Embryonic facial prominence (tissue), 1 donor: ENCODE measurements around the gene TNXB.
"Not testable (repeated sequence)": the region's sequence is repeated elsewhere in the genome, so short reads cannot be mapped to it uniquely, and the experiment has no call there.

Experiments
- DNase-seq: peaks from one replicate; pipeline ENCODE4 v3.0.0-alpha.2; 2016; ENCODE audit errors: extremely low spot score

Gene TNXB

GRCh38 chr6:32064706-32065105 is 44.4 kb downstream of the TNXB start:
- DNase-seq = no peak

GRCh38 chr6:32060966-32061655 is 48.0 kb downstream of the TNXB start:
- no peak for DNase-seq

- no peak for DNase-seq
Measured at GRCh38 chr6:32058511-32058963, 50.6 kb downstream of the TNXB start.

GRCh38 chr6:32057966-32058365 is 51.2 kb downstream of the TNXB start:
- DNase-seq = no peak

GRCh38 chr6:32056254-32056653 is 52.9 kb downstream of the TNXB start:
- DNase-seq = no peak

GRCh38 chr6:32055756-32056155 is 53.4 kb downstream of the TNXB start:
- not testable (repeated sequence) for DNase-seq

GRCh38 chr6:32053314-32053713 is 55.8 kb downstream of the TNXB start:
- not testable (repeated sequence) for DNase-seq

GRCh38 chr6:32052626-32053025 is 56.5 kb downstream of the TNXB start:
- DNase-seq = not testable (repeated sequence)

GRCh38 chr6:32050562-32050961 is 58.6 kb downstream of the TNXB start:
- no peak for DNase-seq

GRCh38 chr6:32049736-32050135 is 59.4 kb downstream of the TNXB start:
- DNase-seq = not testable (repeated sequence)

- DNase-seq = not testable (repeated sequence)
Measured at GRCh38 chr6:32049149-32049548, 60.0 kb downstream of the TNXB start.

GRCh38 chr6:32047855-32048766 is 61.0 kb downstream of the TNXB start:
- DNase-seq = no peak

- DNase-seq = no peak
Measured at GRCh38 chr6:32047539-32047854, 61.6 kb downstream of the TNXB start.

- no peak for DNase-seq
Measured at GRCh38 chr6:32047084-32047478, 62.1 kb downstream of the TNXB start.

GRCh38 chr6:32046450-32047083 is 62.6 kb downstream of the TNXB start:
- no peak for DNase-seq

- DNase-seq = no peak
Measured at GRCh38 chr6:32045811-32046449, 63.2 kb downstream of the TNXB start.

- not testable (repeated sequence) for DNase-seq
Measured at GRCh38 chr6:32044916-32045315, 64.2 kb downstream of the TNXB start.

GRCh38 chr6:32043589-32044380 is 65.4 kb downstream of the TNXB start:
- DNase-seq = not testable (repeated sequence)

GRCh38 chr6:32042276-32042675 is 66.9 kb downstream of the TNXB start:
- DNase-seq = not testable (repeated sequence)

GRCh38 chr6:32041385-32041784 is 67.8 kb downstream of the TNXB start:
- not testable (repeated sequence) for DNase-seq

GRCh38 chr6:32041050-32041321 is 68.2 kb downstream of the TNXB start:
- DNase-seq = not testable (repeated sequence)
